ENCODE measurements around the gene CSPG4.

The CSPG4 gene

DNA sequence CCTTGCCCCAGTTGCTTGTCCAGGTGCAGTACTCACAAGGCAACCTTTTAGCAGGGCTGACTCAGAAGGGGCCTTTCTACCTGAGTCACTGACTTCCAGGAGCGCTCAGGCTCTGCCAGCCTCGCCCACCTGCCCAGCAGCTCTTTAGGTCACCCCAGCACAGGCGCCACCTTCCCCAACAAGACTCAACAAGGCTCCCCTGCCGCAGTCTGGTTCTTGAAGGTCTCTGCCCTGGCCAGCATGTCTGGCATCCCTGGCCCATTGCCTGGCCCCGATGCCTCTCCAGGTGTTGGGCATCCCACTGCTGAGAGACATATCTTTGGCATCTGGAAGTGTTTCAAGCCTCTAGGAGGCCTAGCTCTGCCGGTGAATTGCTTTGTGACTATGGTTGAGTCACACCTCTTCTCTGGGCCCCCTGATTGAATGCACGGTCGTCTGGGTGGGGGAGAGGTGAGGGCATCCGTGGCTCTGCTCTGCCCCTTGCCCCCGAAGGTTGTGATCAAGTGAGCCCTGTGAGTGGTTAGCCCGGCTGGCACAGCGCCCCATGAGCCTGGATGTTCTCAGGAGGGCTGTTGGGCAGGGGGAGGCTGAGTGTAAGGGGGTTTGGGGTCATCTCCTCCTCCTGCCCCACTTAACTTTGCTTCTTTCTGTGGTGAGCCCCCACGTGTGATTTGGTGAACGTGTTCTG lies 43.3 kb downstream of the CSPG4 start:
- DNase-seq = no peak

DNA sequence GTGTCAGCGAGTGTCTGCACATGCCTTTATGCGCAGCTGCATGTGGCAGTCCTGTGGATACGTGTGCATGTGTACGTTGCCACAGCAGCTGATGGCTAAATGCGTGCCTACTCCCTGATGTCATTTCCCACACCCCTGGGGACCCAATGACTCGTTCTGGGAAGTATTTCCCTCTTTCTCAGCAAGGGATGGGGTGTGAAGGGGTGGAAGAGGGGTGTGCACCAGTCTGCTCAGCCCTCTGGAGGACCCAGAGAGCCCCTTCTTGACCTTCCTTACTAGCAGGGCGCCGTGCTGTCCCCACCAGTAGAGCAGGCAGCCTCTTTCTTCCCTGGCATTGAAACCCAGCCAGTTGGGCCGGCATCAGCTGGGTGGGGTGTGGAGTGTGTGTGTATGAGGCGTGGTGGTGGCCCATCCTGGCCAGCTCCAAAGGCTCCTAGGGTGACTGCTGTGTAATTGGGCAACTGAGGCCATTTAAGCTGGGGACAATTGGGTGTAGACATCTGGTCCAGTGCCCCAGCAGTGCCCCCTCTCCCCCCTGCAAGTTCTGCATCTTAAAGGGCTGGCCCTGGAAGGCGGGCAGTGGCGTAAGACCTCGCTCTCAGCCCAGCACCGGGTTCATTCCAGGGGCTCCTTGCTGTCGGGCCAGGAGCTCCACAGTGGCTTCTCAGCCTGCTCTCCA lies 45.7 kb downstream of the CSPG4 start:
- DNase-seq = no peak

DNA sequence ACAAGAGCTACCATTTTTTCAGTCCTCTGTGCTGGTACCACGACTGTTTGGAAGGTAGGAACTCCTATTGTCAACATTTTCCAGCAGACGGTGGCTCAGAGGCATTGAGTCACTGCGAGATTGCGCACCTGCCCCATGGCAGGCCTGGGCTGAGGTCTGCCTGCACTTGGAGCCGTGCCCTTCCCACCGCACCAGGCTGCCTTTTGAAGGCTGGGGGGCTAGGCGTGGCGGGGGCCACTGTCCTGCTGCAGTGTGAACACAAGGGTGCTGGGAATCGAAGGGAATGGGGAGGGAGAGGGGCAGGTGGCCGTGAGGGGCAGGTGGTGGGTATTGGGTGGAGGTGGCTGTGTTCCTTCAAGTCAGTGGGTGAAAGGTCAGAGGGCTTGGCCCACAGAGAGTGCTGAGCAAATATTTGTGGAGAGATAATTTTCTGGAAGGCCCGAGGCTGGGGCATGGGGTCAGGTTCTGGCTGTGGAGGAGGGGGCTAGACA lies 48.7 kb downstream of the CSPG4 start:
- DNase-seq = no peak

DNA sequence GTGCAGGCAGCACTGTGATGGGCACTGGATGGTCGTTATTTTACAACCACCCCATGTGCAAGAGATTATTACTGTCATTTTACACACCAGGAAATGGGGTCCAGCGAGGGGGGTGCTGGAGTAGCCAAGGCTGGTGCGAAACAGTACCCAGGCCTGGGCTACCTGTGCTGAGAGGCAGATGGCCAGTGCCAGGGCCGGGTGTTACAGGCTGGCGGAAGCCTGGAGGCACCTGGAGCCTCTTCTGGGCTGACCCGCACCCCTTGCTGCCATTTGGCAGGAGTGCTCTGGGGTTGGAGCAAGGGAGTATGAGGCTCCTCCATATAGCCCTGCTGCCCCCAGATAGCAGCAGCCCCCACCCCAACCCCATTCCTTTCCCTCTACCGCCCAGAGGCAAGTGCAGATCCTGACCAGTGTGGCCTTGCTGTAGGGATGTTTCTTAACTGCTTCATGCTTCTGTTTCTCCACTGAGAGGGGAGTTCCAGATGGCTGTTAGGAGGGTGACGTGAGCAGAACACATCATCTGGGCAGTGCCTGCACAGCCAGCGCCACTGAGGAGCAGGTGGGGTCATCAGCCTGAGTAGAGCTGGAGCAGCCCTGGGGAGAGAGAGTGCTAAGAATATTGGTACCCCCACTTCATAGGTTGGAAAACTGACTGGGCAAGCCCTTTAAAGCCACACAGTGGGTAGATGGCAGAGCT lies 49.7 kb downstream of the CSPG4 start:
- no peak for DNase-seq

DNA sequence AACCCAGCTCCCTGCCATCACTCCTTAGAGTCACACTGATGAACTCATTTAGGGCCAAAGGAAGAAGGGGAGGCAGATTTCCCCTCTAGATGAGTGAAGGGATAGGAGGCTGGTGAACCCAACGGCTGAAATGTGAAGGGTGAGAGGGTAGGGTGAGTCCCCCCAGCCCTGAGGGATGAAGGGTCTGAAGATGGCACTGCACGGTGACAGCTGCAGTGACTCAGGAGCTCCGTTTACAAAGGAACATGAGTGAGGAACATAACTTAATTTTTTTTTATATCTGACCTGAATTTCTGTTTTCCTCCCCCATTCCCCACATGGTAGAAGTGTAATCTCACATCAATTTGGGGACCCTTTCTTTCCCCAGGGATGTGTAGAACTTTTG lies 50.9 kb downstream of the CSPG4 start:
- no peak for DNase-seq

DNA sequence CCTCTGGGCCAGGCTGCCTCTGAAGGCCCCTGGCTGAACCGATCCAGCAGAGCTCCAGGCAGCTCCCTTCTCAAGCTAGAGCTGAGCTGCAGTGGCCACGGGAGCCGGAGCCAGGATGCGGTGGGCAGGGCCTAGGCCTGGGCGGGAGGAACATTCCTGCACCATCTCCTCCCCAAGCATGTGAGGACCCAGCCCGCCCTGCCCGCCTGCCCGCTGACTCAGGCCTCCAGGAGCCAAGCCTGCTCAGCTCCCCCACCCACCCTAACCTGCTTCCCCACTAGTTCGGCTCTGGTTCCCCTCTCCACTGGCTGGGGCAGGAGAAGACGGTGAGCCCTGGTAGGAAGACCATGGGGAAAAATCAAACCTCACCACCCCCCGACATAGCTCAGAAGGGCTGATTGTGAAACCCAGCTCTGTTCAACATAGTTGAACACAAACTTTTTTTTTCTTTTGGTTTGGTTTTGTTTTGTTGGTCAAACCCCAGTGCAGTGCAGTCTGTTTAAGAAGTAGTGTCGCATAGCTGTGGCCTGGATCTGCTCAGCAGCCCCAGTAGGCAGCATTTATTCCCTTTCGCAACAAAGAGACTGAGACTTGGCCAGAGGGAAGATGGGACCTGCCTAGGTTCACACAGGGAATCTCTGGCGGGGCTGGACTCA lies 51.4 kb downstream of the CSPG4 start:
- no peak for DNase-seq

DNA sequence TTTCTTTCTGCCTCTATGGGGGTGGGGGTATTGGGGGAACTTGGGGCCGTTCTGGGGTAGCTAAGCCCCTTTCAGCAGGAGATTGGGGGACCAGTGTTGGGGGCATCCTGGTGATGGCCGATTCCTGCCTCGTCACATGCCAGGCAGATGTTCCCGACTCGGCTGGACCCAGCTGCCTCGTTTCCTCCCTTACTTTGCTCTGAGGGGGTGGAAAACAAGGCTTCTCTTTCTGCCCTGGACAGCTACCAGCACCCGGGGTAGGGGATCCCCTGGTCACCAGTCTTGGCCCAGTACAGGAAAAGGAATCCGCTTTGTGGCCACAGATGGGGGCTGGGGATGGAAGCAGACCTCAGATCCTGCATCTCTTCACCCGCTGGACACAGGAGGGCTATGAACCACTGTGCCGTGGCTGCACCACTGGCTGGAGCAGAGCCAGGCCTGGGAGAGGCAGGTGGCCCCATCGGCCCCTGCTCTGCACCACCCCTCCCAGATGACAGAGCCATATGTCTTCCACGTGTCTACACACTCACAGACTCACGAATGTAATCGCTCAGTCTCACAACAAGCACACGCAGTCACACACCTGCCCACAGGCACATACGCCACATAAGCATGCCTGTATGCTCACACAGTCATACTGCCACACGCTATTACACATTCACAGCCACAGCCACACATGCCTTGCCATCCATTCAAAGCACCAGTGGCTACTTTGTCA lies 52.6 kb downstream of the CSPG4 start:
- no peak for DNase-seq

DNA sequence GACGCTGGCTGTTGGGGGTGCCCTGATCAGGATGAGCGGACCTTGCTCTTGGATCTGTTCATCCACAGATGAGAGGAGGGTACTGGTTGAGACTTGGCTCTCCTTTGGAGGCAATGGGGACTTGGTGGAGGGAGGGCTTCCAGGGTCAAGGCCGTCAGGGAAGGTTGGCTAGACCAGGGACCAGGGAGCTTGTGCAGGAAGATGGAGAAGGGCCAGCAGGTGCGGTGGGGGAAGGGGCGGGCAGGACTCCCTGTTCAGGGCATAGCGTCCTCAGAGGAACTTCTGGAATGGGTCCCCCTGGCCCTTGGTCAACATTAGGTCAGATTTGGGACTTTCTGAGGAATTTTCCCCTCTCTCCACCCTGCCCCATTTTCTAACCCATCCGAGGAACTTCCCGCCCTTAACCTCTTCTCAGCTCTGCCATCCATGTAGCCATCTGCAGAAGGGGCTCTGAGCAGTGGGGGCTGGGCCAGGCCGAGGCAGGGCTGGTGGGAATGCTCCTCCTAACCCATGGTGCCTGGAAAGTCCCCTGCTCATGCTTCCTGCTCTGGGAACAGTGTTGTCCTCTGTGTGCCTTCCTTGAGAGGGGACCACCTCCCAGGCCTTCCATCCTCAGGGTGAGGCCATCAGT lies 53.4 kb downstream of the CSPG4 start:
- DNase-seq = no peak

DNA sequence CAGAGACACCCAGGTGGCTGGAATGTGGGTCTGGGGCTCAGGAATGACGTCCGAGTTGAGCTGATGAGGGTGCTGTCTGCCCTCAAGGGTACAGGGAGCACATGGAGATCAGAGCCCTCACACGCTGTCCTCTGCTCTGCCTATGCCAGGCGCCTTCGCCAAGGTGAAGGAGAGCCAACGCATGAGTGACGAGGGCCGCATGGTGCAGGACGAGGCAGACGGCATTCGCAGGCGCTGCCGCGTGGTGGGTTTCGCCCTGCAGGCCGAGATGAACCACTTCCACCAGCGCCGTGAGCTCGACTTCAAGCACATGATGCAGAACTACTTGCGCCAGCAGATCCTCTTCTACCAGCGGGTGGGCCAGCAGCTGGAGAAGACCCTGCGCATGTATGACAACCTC lies 55.8 kb downstream of the CSPG4 start:
- DNase-seq = no peak

DNA sequence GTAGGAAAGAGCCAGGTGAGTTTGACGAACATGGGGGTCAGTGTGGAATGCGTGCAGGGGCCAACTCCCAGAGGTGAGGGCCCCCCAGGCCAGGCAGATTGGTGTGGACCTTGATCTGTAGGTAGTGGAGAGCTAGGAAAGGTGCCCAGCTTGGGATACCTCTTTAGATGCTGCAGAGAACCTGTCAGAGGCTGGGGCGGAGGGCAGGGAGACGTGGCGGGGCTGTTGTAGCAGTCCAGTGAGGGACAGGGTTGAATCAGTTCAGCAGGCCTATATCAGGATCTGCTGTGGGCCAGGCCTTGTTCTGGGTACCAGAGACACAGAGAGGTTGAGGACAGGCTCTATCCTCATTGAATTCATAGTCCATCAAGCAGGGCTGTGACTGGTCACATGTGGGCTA lies 56.3 kb downstream of the CSPG4 start:
- no peak for DNase-seq

DNA sequence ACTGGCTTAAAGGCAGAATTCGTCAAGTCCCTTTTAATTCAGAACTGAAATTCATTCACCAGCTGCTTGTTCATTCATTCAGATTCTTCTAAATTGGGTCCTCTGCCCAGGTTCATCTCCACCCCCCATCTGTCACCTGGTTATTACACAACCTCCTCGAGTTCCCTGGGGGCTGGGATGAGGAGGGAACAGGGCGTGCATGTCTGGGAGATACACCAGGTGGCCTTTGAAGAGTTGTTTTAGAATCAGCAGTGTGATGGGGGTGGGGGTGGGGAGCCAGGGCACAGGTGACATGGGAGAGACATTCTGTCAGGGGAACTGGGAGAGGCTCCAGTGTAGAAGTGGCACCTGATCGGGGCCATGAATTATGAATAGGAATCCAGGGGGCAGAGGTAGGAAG lies 56.7 kb downstream of the CSPG4 start:
- no peak for DNase-seq

DNA sequence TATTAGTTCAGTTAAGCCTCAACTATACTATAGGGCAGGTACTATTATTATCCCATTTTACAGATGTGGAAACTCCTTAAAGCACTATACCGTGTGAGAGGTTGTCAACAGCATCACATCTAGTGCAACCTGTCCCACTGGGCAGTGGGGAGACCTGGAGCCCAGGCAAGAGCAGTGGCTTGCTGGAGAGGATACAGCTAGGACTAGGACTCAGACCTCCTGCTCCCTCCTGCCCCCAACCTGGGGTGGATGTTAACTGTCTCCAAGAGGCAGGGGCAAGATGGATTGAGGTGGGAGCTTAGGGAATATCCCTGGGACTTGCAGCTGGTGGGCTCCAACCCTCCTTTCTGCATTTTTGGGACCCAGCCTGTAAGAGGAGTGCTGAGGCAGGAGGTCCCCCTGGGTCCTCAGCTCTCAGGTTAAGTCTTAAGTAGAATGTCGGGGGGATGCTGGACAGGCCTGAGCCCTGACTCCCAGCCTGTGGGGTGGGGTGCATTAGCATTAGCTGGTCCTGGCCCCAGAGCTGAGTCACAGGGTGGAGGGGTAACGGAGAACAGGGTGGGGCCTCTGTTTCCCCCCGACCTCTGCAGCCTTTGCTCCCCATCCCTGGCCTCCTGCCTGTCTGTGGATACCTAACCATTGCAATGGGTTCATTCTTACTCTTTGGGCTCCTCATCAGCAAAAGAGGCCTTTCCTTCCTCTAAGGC lies 58.3 kb downstream of the CSPG4 start:
- DNase-seq = no peak

DNA sequence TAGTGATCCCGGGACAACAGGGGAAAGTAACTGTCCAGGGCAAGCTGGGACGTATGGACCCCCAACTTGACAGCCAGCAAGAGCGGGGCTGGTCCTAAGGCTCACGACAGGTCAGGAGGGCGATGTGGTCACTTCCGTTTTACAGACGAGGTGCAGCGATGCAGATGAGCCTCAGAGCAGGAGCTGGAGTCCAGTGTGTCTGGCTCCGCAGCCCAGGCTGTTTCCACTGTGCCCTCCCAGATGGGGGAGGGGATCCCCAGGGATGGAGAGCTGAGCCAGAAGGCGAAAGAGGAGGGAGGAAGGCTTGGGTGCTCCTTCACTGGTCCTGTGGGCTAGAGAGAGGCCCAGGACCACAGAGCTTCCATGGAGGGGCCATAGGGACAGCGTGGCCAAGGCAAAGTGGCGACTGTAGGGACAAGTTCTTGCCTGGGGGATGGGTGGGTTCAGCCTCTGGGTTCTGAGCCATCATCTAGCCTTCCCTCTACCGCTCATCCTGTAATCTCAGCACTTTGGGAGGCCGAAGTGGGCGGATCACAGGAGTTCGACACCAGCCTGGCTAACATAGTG lies 59.2 kb downstream of the CSPG4 start:
- no peak for DNase-seq

DNA sequence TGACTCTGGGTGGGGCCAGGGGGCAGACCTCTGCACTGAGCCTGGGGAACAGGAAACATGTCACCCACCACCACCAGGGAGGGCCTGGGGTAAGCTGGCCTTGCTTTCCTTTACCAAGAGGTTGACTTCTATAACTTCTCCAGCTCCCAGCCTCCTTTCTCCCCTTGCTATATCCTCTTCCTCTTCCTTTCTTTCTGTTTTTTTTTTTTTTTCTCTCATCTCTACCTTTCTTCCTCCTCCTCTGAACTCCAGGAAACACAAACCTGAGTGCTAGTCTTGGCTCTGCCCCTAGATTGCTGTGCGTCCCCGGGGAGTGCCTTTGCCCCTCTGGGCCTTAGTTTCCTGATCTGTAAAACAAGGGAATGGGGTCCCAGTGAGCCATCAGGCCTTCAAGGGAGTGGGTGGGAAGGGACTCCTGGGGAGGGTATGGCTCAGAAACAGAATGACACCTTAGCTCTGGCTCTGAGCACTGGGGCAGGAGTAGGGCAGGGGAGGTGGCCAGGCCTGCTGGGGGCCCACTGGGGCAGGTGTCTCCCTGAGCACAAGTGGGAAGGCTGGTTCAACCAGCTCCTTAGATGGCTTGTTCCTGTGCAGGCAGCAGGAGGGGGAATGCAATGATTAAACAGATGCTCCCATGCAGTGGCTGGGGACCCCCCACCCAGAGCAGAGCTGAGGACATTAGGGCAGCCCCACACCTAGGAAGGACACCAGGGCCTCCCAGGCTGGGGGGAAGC lies 60.7 kb downstream of the CSPG4 start:
- no peak for DNase-seq

DNA sequence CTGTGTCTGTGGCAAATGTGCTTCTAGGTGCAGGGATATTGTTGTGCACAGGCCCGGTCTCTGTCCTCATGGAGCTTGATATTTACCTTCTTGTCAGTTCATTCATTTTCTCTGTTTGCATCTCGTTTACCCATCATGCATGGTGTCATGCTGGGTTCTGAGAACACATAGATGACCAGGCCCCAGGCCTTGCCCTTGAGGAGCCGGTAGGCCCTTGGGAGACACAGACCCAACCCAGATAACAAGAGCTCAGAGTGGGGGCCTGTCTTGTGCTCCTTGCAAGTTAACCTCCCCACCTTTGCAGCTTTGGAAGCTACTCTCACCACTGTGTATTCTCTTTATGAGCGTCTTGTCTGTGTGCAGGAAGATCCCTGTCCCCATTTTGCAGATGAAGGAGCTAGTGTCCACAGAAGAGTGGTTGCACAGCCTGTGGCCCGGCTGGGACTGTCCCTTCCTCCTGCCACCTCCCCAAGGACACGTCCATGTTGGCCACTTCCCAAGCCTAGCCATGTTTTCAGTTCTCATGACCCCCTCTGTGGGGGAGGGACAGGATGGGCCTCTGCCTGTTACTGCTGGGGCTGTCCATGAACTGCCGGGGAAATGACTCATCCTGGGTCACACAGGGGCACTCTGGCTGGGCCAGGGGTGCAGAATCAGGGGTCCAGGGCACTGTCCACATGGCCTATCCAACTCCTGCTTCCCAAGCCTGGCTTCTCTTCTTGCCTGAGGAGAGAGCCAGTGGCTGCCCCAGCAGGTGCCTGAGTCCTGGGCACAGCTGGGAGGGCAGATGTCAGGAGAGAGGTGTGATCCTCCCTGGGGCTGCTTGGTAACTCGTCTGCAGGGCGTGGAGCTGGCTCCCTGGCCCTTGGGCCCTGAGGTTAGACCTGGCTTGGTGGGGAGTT lies 61.5 kb downstream of the CSPG4 start:
- no peak for DNase-seq

DNA sequence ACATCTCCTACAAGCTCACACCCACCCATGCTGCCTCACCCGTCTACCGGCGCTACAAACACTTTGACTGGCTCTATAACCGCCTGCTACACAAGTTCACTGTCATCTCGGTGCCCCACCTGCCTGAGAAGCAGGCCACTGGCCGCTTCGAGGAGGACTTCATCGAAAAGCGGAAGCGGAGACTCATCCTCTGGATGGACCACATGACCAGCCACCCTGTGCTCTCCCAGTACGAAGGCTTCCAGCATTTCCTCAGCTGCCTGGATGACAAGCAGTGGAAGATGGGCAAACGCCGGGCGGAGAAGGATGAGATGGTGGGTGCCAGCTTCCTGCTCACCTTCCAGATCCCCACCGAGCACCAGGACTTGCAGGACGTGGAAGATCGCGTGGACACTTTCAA lies 62.8 kb downstream of the CSPG4 start:
- no peak for DNase-seq

DNA sequence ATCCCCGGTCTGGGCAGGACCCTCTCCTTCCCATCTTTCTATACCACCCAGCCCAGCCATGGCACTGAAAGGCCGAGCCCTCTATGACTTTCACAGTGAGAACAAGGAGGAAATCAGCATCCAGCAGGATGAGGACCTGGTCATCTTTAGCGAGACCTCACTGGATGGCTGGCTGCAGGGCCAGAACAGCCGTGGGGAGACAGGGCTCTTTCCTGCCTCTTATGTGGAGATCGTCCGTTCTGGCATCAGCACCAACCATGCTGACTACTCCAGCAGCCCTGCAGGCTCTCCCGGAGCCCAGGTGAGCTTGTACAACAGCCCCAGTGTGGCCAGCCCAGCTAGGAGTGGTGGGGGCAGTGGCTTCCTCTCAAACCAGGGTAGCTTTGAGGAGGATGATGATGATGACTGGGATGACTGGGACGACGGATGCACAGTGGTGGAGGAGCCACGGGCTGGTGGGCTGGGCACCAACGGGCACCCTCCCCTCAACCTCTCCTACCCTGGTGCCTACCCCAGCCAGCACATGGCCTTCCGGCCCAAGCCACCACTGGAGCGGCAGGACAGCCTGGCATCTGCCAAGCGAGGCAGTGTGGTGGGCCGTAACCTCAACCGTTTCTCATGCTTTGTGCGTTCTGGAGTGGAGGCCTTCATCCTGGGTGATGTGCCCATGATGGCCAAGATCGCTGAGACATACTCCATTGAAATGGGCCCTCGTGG lies 63.4 kb downstream of the CSPG4 start:
- no peak for DNase-seq

DNA sequence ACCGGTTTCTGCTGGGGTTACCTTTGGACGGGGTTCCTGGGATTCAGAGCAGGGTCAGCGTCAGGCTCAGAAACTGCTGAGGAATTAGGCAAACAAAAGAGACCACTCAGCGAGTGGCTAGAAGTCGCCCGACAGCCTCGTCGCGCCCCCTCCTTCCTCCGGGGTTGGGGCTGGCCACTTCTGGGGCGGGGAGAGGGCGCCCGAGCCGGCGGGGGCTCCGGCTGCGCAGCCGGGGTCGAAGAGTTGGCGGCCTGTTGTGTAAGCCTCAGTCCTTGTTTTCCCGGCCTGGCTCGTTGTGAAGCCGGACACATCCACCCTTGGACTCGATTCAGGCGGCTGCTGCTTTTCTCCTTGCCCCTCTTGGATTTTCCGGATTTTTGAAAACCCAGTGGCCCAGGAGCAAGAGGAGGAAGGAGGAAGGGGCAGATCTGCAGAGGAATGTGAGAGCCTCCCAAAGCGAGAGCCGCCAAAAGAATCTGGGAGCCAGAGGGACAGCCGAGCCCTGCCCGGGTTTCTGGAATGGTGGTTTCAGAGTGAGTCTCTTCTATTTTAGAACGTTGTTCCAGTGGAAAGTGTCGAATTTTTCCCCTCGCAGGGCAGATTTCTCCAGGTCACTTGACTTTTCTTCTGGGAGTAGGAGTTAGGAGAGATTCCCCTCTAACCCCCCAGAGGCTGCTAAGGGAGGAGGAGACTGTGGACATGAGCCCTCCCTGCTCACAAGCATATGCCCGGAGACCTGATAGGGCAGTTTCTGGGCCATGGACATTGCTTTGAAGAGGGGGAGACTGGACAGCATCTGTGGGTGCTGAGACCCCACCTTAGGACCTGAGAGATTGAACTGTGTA lies 64.3 kb downstream of the CSPG4 start:
- no peak for DNase-seq
